HepG2 (cell line): ENCODE data around the gene ADGRB3.

ENCODE experiments used
- CTCF ChIP-seq: sonication (generic); formaldehyde crosslinking; IDR thresholded peaks from 2 replicates; pipeline ENCODE4 v1.5.0; 2020; ENCODE audit warnings: mild to moderate bottlenecking, missing genetic modification reagents, moderate library complexity
- GMEB1 ChIP-seq: sonication (generic); formaldehyde crosslinking; IDR thresholded peaks from 2 replicates; pipeline ENCODE4 v1.5.1; 2020; ENCODE audit warnings: missing genetic modification reagents, mild to moderate bottlenecking, borderline replicate concordance
- IRF2 ChIP-seq: IDR thresholded peaks from 2 replicates; pipeline ENCODE4 v1.6.1; 2018; ENCODE audit warnings: missing genetic modification reagents, missing compliant biosample characterization
- NFRKB ChIP-seq: fragments of 450-650 bp; IDR thresholded peaks from 2 replicates; pipeline ENCODE4 v1.6.1; 2017
- POLR2A ChIP-seq, 2 experiments: IDR thresholded peaks; 2 replicates each; pipeline ENCODE4 v1.6.1; 2011; ENCODE audit warnings: low read depth in 2 of 2, low read length in 2 of 2, mild to moderate bottlenecking in 1 of 2, moderate library complexity in 1 of 2; ENCODE audit not compliant: insufficient read depth in 1 of 2
- SMC3 ChIP-seq: IDR thresholded peaks from 2 replicates; pipeline ENCODE4 v1.6.1; 2011; ENCODE audit warnings: low read length, improper control_type of control experiment
- XRCC5 ChIP-seq: fragments of 200-400 bp; formaldehyde crosslinking; optimal IDR thresholded peaks from 2 replicates; pipeline ENCODE3; 2017; ENCODE audit warnings: mild to moderate bottlenecking, low read length
- ZBTB34 ChIP-seq: sonication (generic); formaldehyde crosslinking; IDR thresholded peaks from 2 replicates; pipeline ENCODE4 v1.8.0; 2022; ENCODE audit warnings: mild to moderate bottlenecking, missing genetic modification reagents
- ZNF143 ChIP-seq: sonication (generic); formaldehyde crosslinking; IDR thresholded peaks from 2 replicates; pipeline ENCODE4 v1.4.0; 2020; ENCODE audit warnings: missing genetic modification reagents
- ZNF274 ChIP-seq: sonication (generic); formaldehyde crosslinking; IDR thresholded peaks from 2 replicates; pipeline ENCODE4 v1.5.1; 2020; ENCODE audit warnings: mild to moderate bottlenecking, missing genetic modification reagents
- ZNF782 ChIP-seq: sonication (generic); formaldehyde crosslinking; IDR thresholded peaks from 2 replicates; pipeline ENCODE4 v1.4.0; 2020; ENCODE audit warnings: missing genetic modification reagents, mild to moderate bottlenecking, borderline replicate concordance
- TF ChIP-seq, protein P1 (sequence below): sonication (generic); formaldehyde crosslinking; IDR thresholded peaks from 2 replicates; pipeline ENCODE4 v1.4.0; 2020; ENCODE audit warnings: missing genetic modification reagents
- TF ChIP-seq, protein P2 (sequence below): sonication (generic); formaldehyde crosslinking; IDR thresholded peaks from 2 replicates; pipeline ENCODE4 v1.4.0; 2020; ENCODE audit warnings: missing genetic modification reagents

GRCh38 chr6:68728159-68728979, 93.3 kb downstream of the ADGRB3 start:
- TF ChIP-seq GMEB1 (CRISPR knock-in tag) (no peak), ZNF274 (CRISPR knock-in tag) (no peak), CTCF (CRISPR knock-in tag) (no peak), ZNF143 (CRISPR knock-in tag) (no peak), POLR2A (IDR thresholded peaks at IDR 0.05; ENCODE audit: insufficient read depth in 1 of 2, low read depth in 2 of 2, low read length in 2 of 2) (no peak), ZBTB34 (no peak), IRF2 (no peak), XRCC5 (no peak), NFRKB (no peak), SMC3 (no peak), ZNF782 (CRISPR knock-in tag) (no peak)
- TF ChIP-seq, protein P1, sequence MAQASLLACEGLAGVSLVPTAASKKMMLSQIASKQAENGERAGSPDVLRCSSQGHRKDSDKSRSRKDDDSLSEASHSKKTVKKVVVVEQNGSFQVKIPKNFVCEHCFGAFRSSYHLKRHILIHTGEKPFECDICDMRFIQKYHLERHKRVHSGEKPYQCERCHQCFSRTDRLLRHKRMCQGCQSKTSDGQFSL (CRISPR knock-in tag) = no peak
- TF ChIP-seq, protein P2, sequence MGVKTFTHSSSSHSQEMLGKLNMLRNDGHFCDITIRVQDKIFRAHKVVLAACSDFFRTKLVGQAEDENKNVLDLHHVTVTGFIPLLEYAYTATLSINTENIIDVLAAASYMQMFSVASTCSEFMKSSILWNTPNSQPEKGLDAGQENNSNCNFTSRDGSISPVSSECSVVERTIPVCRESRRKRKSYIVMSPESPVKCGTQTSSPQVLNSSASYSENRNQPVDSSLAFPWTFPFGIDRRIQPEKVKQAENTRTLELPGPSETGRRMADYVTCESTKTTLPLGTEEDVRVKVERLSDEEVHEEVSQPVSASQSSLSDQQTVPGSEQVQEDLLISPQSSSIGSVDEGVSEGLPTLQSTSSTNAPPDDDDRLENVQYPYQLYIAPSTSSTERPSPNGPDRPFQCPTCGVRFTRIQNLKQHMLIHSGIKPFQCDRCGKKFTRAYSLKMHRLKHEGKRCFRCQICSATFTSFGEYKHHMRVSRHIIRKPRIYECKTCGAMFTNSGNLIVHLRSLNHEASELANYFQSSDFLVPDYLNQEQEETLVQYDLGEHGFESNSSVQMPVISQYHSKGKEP (CRISPR knock-in tag) = no peak
